Measurements from ENCODE around the gene RYR3. TPM values are rescaled to one million over a fixed set of nuclear protein-coding genes. Genes with fewer than 3 reads are reported as not detected.

The RYR3 gene
- total RNA-seq, 1 experiment from 2014 or later, result not detected

DNA sequence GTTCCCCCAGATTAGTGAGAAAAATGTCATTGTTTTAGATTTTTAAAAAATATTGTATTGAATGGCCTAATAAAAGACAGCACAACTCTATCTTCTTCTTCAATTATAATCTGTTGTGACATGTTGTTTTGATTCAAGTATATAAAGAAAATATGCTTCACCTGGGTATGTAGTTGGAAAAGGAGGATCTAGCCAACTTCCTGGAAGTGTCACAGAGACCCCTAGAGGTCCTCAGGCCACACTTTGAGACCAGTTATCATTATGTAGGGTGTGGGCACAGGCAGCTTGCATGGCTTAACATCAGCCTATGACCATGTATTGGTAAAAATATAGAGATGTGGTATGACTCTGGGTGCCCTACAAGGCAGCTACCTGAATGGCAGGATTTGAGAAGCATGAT, 14.7 kb upstream of the RYR3 start:
- H3K36me3 Mint-ChIP-seq (ENCODE audit: insufficient read depth, unreplicated experiment), result no peaks in the 10 kb centered on the region

DNA sequence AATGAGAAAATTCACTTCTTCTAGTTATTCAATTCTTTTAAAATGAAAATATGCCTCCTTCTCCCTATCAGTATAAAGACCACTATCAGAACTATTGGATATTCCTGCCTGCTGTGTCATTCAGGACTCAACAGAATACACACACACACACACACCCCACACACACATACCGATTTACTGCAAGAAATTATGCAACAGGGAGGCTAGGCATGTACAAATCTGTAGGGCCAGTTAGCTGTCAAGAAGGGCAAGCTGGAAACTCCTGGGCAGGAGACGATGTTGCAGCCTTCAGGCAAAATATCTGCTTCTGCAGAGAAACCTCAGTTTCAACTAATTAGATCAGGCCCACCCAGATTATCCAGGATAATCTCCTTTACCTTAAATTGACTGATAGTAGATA, 13.9 kb upstream of the RYR3 start:
- no peaks in the 10 kb centered on the region for H3K9me3 Mint-ChIP-seq (ENCODE audit: unreplicated experiment)
- peaks cover 23% of the 10 kb centered on the region for H3K4me1 Mint-ChIP-seq (ENCODE audit: insufficient read depth, unreplicated experiment)
- no TSS peak for BruUV-seq (replicated peaks)
- no peak overlapping the region for H3K4me3 Mint-ChIP-seq (ENCODE audit: unreplicated experiment)
- DNase-seq (ENCODE audit: unreplicated experiment), result peak; percentile 58
- H3K27me3 Mint-ChIP-seq (ENCODE audit: insufficient read depth, unreplicated experiment), result no peaks in the 10 kb centered on the region
- TF ChIP-seq, protein P1, sequence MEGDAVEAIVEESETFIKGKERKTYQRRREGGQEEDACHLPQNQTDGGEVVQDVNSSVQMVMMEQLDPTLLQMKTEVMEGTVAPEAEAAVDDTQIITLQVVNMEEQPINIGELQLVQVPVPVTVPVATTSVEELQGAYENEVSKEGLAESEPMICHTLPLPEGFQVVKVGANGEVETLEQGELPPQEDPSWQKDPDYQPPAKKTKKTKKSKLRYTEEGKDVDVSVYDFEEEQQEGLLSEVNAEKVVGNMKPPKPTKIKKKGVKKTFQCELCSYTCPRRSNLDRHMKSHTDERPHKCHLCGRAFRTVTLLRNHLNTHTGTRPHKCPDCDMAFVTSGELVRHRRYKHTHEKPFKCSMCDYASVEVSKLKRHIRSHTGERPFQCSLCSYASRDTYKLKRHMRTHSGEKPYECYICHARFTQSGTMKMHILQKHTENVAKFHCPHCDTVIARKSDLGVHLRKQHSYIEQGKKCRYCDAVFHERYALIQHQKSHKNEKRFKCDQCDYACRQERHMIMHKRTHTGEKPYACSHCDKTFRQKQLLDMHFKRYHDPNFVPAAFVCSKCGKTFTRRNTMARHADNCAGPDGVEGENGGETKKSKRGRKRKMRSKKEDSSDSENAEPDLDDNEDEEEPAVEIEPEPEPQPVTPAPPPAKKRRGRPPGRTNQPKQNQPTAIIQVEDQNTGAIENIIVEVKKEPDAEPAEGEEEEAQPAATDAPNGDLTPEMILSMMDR (IDR thresholded peaks at IDR 0.05; ENCODE audit: unreplicated experiment), result no peak
- intact Hi-C loops (cut with micrococcal nuclease), result no loop called here
- no peaks in the 10 kb centered on the region for H3K36me3 Mint-ChIP-seq (ENCODE audit: insufficient read depth, unreplicated experiment)
- ChIA-PET CTCF (interaction anchor here (0.8 to 10.4 kb wide), 6 partner anchors 54 to 441 kb away, joined by 3 to 194 read pairs (median 4); no protein-coding TSS in a partner anchor), POLR2A (interaction anchor here (0.6 to 1.5 kb wide), 3 partner anchors 9 to 385 kb away, joined by 3 read pairs; no protein-coding TSS in a partner anchor)
- H3K27ac Mint-ChIP-seq (ENCODE audit: low read depth, unreplicated experiment), result no peak overlapping the region

More for the DNA sequence above, 14.7 kb upstream of the RYR3 start:
- H3K4me1 Mint-ChIP-seq (ENCODE audit: insufficient read depth, unreplicated experiment), result peaks cover 23% of the 10 kb centered on the region
- ChIA-PET POLR2A (interaction anchor here (0.9 kb wide), 1 partner anchor 10 kb away, joined by 3 read pairs; no protein-coding TSS in a partner anchor), CTCF (interaction anchor here (0.9 to 10.4 kb wide), 6 partner anchors 15 to 442 kb away, joined by 3 to 194 read pairs (median 30); no protein-coding TSS in a partner anchor)
- intact Hi-C loops (cut with micrococcal nuclease), result no loop called here
- no peaks in the 10 kb centered on the region for H3K27me3 Mint-ChIP-seq (ENCODE audit: insufficient read depth, unreplicated experiment)
- TF ChIP-seq, protein P1 (IDR thresholded peaks at IDR 0.05; ENCODE audit: unreplicated experiment), result no peak
- H3K9me3 Mint-ChIP-seq (ENCODE audit: unreplicated experiment), result no peaks in the 10 kb centered on the region
- H3K4me3 Mint-ChIP-seq (ENCODE audit: unreplicated experiment), result no peak overlapping the region
- DNase-seq (ENCODE audit: unreplicated experiment), result no peak
- no peak overlapping the region for H3K27ac Mint-ChIP-seq (ENCODE audit: low read depth, unreplicated experiment)
- no TSS peak for BruUV-seq (replicated peaks)

DNA sequence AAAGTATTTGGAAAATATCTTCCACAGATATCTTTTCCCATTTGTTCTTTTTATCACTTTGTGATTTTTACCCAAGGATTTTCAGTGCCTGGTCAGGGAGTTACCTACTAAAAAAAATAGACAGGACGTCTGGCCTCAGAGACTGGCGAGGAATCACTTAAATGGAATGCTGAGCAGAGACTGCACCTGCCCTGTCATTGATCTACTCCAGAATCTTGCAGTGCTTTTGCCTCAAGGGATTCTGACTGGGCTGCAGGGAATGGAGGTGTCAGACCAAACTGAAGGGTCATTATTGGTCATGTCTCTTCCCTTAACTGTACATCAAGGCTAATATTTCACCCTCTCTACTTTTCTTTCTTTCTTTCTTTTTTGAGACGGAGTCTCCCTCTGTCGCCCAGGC, 12.1 kb upstream of the RYR3 start:
- Mint-ChIP-seq H3K4me1 (ENCODE audit: insufficient read depth, unreplicated experiment) (peaks cover 18% of the 10 kb centered on the region), H3K27ac (ENCODE audit: low read depth, unreplicated experiment) (no peak overlapping the region), H3K9me3 (ENCODE audit: unreplicated experiment) (peaks cover 10% of the 10 kb centered on the region), H3K27me3 (ENCODE audit: insufficient read depth, unreplicated experiment) (no peaks in the 10 kb centered on the region), H3K36me3 (ENCODE audit: insufficient read depth, unreplicated experiment) (no peaks in the 10 kb centered on the region), H3K4me3 (ENCODE audit: unreplicated experiment) (no peak overlapping the region)
- CTCF ChIA-PET, result interaction anchor here (0.7 to 10.4 kb wide), 4 partner anchors 189 to 439 kb away, joined by 3 to 194 read pairs (median 6); no protein-coding TSS in a partner anchor
- intact Hi-C loops (cut with micrococcal nuclease), result no loop called here
- DNase-seq (ENCODE audit: unreplicated experiment), result peak; percentile 14
- POLR2A ChIA-PET, result no interaction called here
- BruUV-seq (replicated peaks), result no TSS peak
- TF ChIP-seq, protein P1 (IDR thresholded peaks at IDR 0.05; ENCODE audit: unreplicated experiment), result no peak

DNA sequence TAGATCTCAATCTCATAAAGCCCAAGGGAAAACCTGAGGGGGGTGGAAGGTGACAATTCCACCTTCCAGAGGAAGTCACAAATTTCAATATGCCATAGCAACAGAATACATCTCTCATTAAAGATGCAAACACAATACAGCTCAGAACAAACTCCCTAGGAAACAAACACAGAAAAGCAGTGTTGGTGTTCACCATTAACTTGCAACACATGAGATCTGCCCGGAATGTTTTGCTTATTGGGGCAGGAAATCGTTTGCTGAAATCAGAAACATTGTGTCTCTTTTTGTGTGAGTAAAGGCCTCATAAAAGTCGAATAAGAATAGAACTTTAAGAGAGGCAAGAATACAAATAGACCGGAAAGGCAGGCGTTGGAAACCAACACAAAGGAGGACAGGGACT, 5.8 kb upstream of the RYR3 start:
- Mint-ChIP-seq H3K36me3 (ENCODE audit: insufficient read depth, unreplicated experiment) (no peaks in the 10 kb centered on the region), H3K4me1 (ENCODE audit: insufficient read depth, unreplicated experiment) (no peaks in the 10 kb centered on the region), H3K9me3 (ENCODE audit: unreplicated experiment) (peaks cover 10% of the 10 kb centered on the region), H3K27ac (ENCODE audit: low read depth, unreplicated experiment) (no peak overlapping the region), H3K27me3 (ENCODE audit: insufficient read depth, unreplicated experiment) (peaks cover 11% of the 10 kb centered on the region), H3K4me3 (ENCODE audit: unreplicated experiment) (no peak overlapping the region)
- CTCF ChIA-PET, result interaction anchor here (0.8 to 2.0 kb wide), 3 partner anchors 11 to 364 kb away, joined by 3 to 11 read pairs (median 3); no protein-coding TSS in a partner anchor
- POLR2A ChIA-PET, result interaction anchor here (0.7 kb wide), 1 partner anchor 27 kb away, joined by 3 read pairs; no protein-coding TSS in a partner anchor
- intact Hi-C loops (cut with micrococcal nuclease), result no loop called here
- no TSS peak for BruUV-seq (replicated peaks)
- DNase-seq (ENCODE audit: unreplicated experiment), result no peak
- TF ChIP-seq, protein P1 (IDR thresholded peaks at IDR 0.05; ENCODE audit: unreplicated experiment), result no peak

Data from MCF 10A (cell line).